HG02759 (cell line): ENCODE results near the gene BOK.

Experiments
- ATAC-seq: cut with Tn5 transposase; IDR thresholded peaks from one replicate; pipeline ENCODE4 v1.9.1; 2021; ENCODE audit warnings: mild to moderate bottlenecking, moderate library complexity; ENCODE audit not compliant: unreplicated experiment

Gene BOK

GRCh38 chr2:241538838-241539615, 19.5 kb upstream of the BOK start:
- ATAC-seq: no peak

GRCh38 chr2:241539616-241540374, 18.8 kb upstream of the BOK start:
- no peak for ATAC-seq

- no peak for ATAC-seq
Measured at GRCh38 chr2:241540401-241540770, 18.2 kb upstream of the BOK start.

GRCh38 chr2:241540771-241541561, 17.6 kb upstream of the BOK start:
- no peak for ATAC-seq

- no peak for ATAC-seq
Measured at GRCh38 chr2:241541564-241542277, 16.8 kb upstream of the BOK start.

- ATAC-seq: no peak
Measured at GRCh38 chr2:241542278-241542605, 16.3 kb upstream of the BOK start.

GRCh38 chr2:241545106-241545505, 13.4 kb upstream of the BOK start:
- no peak for ATAC-seq

- no peak for ATAC-seq
Measured at GRCh38 chr2:241545523-241546473, 12.7 kb upstream of the BOK start.

GRCh38 chr2:241546771-241547498, 11.6 kb upstream of the BOK start:
- ATAC-seq: no peak

- ATAC-seq: no peak
Measured at GRCh38 chr2:241547781-241548450, 10.6 kb upstream of the BOK start.

- ATAC-seq: no peak
Measured at GRCh38 chr2:241548451-241548835, 10.1 kb upstream of the BOK start.

- no peak for ATAC-seq
Measured at GRCh38 chr2:241550616-241551580, 7.6 kb upstream of the BOK start.

GRCh38 chr2:241551599-241551997, 6.9 kb upstream of the BOK start:
- no peak for ATAC-seq

- ATAC-seq: no peak
Measured at GRCh38 chr2:241551998-241552737, 6.4 kb upstream of the BOK start.

- no peak for ATAC-seq
Measured at GRCh38 chr2:241553512-241553830, 5.1 kb upstream of the BOK start.

- no peak for ATAC-seq
Measured at GRCh38 chr2:241553981-241554380, 4.6 kb upstream of the BOK start.
